ENCODE measurements around the gene MYO3B. TPM values are rescaled to one million over a fixed set of nuclear protein-coding genes. Genes with fewer than 3 reads are reported as not detected.

The MYO3B gene
- total RNA-seq, 1 experiment from 2014 or later, result 0.63 TPM

GRCh38 chr2:170146784-170147183, 31.2 kb upstream of the MYO3B start:
- no peak overlapping the region for H4K91ac ChIP-seq (ENCODE audit: insufficient read length, low read depth, low read length)
- H3K9me3 Mint-ChIP-seq, result peaks cover 10 to 19% of the 10 kb centered on the region in 2 experiments
- peaks cover 5% of the 10 kb centered on the region for H3K27me3 Mint-ChIP-seq (ENCODE audit: low read depth)
- no peak overlapping the region for H3K56ac ChIP-seq (ENCODE audit: insufficient read length, low read depth, low read length)
- no peak overlapping the region for H2AFZ ChIP-seq (ENCODE audit: low read length)
- H4K20me1 ChIP-seq (ENCODE audit: control insufficient read depth, insufficient read depth, insufficient read length), result no peaks in the 10 kb centered on the region
- H3K23ac ChIP-seq (ENCODE audit: insufficient read length, low read depth, low read length), result no peak overlapping the region
- no peaks in the 10 kb centered on the region for H3K79me2 ChIP-seq (ENCODE audit: insufficient read depth, low read length)
- H3K14ac ChIP-seq (ENCODE audit: insufficient read depth, low read length), result no peak overlapping the region
- H3K27ac Mint-ChIP-seq, result no peak overlapping the region
- H2BK12ac ChIP-seq (ENCODE audit: insufficient read length, low read depth, low read length), result no peak overlapping the region
- H2BK20ac ChIP-seq (ENCODE audit: low read depth, low read length, poor library complexity, severe bottlenecking), result no peak overlapping the region
- H3K27ac ChIP-seq (ENCODE audit: insufficient read length, low read depth, low read length), result no peak overlapping the region
- no peak overlapping the region for H3K9ac ChIP-seq (ENCODE audit: extremely low read depth, insufficient read length, low read length)
- H3K4ac ChIP-seq (ENCODE audit: low read depth, low read length), result no peak overlapping the region
- no peak overlapping the region for H3T11ph ChIP-seq (ENCODE audit: low read length)
- H3K4me3 Mint-ChIP-seq, result no peak overlapping the region
- TF ChIP-seq, protein P1, sequence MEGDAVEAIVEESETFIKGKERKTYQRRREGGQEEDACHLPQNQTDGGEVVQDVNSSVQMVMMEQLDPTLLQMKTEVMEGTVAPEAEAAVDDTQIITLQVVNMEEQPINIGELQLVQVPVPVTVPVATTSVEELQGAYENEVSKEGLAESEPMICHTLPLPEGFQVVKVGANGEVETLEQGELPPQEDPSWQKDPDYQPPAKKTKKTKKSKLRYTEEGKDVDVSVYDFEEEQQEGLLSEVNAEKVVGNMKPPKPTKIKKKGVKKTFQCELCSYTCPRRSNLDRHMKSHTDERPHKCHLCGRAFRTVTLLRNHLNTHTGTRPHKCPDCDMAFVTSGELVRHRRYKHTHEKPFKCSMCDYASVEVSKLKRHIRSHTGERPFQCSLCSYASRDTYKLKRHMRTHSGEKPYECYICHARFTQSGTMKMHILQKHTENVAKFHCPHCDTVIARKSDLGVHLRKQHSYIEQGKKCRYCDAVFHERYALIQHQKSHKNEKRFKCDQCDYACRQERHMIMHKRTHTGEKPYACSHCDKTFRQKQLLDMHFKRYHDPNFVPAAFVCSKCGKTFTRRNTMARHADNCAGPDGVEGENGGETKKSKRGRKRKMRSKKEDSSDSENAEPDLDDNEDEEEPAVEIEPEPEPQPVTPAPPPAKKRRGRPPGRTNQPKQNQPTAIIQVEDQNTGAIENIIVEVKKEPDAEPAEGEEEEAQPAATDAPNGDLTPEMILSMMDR (conservative IDR thresholded peaks at IDR 0.05), result no peak
- DNase-seq, result no peak
- H3K4me1 ChIP-seq (ENCODE audit: insufficient read depth, low read length), result no peaks in the 10 kb centered on the region
- H4K8ac ChIP-seq (replicated peaks; ENCODE audit: insufficient read length, low read depth, low read length), result no peak overlapping the region
- H3K4me1 Mint-ChIP-seq, result peaks cover 8 to 11% of the 10 kb centered on the region in 2 experiments
- no peak overlapping the region for H3K18ac ChIP-seq (ENCODE audit: insufficient read length, low read depth, low read length)
- whole genome bisulfite sequencing (ENCODE audit: extremely low coverage, insufficient read length, low lambda C conversion rate), result no CpG with 5 or more reads among the region's 4 CpGs
- no peak overlapping the region for H2AK5ac ChIP-seq (ENCODE audit: insufficient read length, low read length)
- no peak overlapping the region for H4K5ac ChIP-seq (ENCODE audit: insufficient read length, low read depth, low read length)
- H2BK120ac ChIP-seq (ENCODE audit: low read depth, low read length, poor library complexity, severe bottlenecking), result no peak overlapping the region
- H3K79me1 ChIP-seq (ENCODE audit: insufficient read depth, low read depth, low read length, poor library complexity, severe bottlenecking), result no peaks in the 10 kb centered on the region
- peaks cover 5 to 12% (median 12%) of the 10 kb centered on the region in 3 experiments; a peak in 5 of 7 replicates for H3K36me3 Mint-ChIP-seq (ENCODE audit: insufficient read depth in 1 of 3, low read depth in 3 of 3)
- H2BK15ac ChIP-seq (ENCODE audit: low read depth, low read length), result no peak overlapping the region
- H3K23me2 ChIP-seq (ENCODE audit: insufficient read length, low read depth, low read length, poor library complexity, severe bottlenecking), result no peaks in the 10 kb centered on the region
- no peak overlapping the region for H3K4me2 ChIP-seq (ENCODE audit: insufficient read depth, insufficient read length, low read length)
- no peaks in the 10 kb centered on the region; the same call in 1 of the 2 replicates for H3K27me3 ChIP-seq (ENCODE audit: insufficient read depth, low read length)
- H2BK5ac ChIP-seq (ENCODE audit: insufficient read length, low read length), result no peak overlapping the region
- H3K9me3 ChIP-seq (ENCODE audit: control insufficient read depth, low read depth, low read length), result no peaks in the 10 kb centered on the region

Measured in H9 (cell line).